Measurements from ENCODE around the gene PSMD11.

PSMD11 gene

DNA sequence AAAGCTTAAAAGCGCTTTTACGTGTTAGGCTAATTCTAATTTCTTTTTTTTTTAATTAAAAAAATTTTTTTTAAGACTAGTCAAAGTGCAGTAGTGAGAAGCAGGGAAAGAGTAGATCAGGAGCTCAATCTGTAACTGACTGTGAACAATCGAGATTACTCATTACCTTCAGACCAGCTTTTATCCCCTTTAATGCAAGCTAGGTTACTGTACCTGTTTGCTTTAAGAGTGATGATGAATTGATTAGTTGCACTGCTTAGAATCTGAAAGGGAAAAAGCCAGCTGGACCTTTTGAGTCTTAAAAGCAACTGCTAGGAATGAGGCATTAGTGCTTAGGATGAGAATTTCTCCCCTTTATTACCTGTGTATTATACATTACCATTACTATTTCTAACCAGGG, 19.0 kb downstream of the PSMD11 start:
- no peak overlapping the region for H3K4me3 ChIP-seq (replicated peaks; ENCODE audit: low read depth, low read length)
- TF ChIP-seq, protein P1, sequence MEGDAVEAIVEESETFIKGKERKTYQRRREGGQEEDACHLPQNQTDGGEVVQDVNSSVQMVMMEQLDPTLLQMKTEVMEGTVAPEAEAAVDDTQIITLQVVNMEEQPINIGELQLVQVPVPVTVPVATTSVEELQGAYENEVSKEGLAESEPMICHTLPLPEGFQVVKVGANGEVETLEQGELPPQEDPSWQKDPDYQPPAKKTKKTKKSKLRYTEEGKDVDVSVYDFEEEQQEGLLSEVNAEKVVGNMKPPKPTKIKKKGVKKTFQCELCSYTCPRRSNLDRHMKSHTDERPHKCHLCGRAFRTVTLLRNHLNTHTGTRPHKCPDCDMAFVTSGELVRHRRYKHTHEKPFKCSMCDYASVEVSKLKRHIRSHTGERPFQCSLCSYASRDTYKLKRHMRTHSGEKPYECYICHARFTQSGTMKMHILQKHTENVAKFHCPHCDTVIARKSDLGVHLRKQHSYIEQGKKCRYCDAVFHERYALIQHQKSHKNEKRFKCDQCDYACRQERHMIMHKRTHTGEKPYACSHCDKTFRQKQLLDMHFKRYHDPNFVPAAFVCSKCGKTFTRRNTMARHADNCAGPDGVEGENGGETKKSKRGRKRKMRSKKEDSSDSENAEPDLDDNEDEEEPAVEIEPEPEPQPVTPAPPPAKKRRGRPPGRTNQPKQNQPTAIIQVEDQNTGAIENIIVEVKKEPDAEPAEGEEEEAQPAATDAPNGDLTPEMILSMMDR (IDR thresholded peaks at IDR 0.05; ENCODE audit: low read depth, low read length, missing control alignments): no peak
- no peak for DNase-seq (ENCODE audit: extremely low read depth, low read depth)

DNA sequence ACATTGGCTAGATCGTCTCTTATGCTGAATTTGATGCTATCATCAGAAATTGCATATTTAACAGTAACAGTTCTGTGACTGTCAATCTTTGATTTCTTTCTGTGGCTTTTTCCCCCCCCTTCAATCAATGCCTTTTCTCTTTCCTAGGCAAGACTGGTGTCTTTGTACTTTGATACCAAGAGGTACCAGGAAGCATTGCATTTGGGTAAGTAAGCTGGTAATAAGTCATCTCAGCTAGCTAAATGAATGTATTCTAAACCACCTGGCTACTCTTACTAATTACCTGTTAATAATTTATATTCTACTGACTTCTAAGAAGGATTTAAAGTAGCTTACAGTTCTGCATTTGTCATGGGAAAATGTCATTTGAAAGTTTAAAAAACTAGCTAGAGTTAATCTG, 20.1 kb downstream of the PSMD11 start:
- TF ChIP-seq, protein P1 (IDR thresholded peaks at IDR 0.05; ENCODE audit: low read depth, low read length, missing control alignments): no peak
- no peak for DNase-seq (ENCODE audit: extremely low read depth, low read depth)
- H3K4me3 ChIP-seq (replicated peaks; ENCODE audit: low read depth, low read length): no peak overlapping the region

DNA sequence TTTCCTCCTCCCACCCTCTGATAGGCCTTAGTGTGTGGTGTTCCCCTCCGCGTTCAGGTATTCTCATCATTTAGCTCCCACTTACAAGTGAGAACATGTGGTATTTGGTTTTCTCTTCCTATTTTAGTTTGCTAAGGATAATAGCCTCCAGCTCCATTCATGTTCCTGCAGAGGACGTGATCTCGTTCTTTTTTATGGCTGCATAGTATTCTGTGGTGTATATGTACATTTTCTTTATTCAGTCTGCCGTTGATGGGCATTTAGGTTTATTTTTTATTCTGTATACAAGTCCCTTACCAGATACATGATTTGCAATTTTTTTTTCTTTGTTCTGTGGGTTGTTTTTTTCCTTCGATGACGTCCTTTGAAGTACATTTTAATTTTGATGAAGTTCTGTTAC, 23.6 kb downstream of the PSMD11 start:
- no peak overlapping the region for H3K4me3 ChIP-seq (replicated peaks; ENCODE audit: low read depth, low read length)
- no peak for DNase-seq (ENCODE audit: extremely low read depth, low read depth)
- TF ChIP-seq, protein P1 (IDR thresholded peaks at IDR 0.05; ENCODE audit: low read depth, low read length, missing control alignments): no peak

DNA sequence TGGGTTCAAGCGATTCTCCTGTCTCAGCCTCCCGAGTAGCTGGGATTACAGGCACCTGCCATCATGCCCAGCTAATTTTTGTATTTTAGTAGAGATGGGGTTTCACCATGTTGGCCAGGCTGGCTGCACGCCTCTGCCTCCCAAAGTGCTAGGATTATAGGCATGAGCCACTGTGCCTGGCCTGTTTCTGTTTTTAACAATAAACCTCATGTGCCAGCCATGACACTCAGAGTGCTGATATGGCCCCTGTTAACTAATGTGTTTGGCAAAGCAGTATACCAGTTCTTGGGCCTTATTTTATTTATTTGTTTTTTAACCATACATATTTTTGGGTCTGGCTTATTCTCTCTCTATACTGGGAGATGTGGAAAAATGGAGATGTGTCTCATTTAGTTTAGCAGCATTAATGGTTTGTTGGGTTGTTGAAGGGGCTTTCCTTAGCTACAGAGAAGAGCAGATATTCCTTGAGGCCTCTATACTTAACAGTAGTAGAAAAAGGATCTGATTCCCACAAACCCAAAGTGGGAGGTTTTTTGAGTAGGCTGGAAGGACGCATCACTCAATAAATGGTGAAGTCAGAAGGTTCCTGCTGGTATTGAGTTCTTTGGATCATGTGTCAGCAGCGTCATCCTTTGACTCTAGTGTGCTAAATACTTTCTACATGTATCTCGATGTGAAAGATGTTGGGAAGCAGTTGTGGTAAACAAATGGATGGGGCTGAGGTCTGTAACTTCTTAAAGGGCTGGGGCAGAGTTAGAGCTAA, 26.3 kb downstream of the PSMD11 start:
- TF ChIP-seq, protein P1 (IDR thresholded peaks at IDR 0.05; ENCODE audit: low read depth, low read length, missing control alignments): no peak
- H3K4me3 ChIP-seq (replicated peaks; ENCODE audit: low read depth, low read length): no peak overlapping the region
- no peak for DNase-seq (ENCODE audit: extremely low read depth, low read depth)

DNA sequence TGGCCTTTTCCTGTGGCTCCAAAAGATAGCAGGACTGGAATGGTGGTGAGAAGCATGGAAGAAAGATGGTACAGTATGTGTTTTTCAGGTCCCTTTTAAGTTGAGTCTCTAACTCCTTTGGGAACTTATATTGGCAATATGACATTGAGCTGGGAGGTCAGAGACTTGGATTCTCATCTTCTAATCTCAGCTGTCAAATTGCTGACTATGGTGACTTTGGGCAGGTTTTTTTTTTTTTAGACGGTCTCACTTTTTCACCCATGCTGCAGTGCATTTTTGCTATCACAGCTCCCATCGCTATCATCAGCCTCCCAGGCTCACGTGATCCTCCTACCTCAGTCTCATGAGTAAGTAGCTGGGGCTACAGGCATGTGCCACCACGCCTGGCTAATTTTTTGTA, 27.3 kb downstream of the PSMD11 start:
- TF ChIP-seq, protein P1 (IDR thresholded peaks at IDR 0.05; ENCODE audit: low read depth, low read length, missing control alignments): no peak
- DNase-seq (ENCODE audit: extremely low read depth, low read depth): no peak
- no peak overlapping the region for H3K4me3 ChIP-seq (replicated peaks; ENCODE audit: low read depth, low read length)

DNA sequence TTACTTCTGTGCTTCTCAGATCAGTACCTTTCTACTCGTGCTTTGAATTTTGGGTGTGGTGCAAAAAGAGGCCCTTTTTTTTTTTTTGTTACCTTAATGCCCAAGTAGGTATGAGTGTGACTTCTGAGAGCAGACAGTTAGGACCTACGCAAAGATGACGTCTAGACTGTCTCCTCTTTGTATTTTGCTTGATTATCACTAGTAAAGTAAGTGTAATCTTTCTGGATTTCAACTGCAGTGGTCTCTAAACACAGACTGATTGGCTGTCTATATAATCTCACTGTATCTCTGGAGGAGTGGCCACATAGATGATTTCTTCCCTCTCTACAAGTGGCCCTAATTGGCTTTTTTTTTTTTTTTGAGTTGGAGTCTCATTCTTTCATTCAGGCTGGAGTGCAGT, 30.9 kb downstream of the PSMD11 start:
- no peak for DNase-seq (ENCODE audit: extremely low read depth, low read depth)
- H3K4me3 ChIP-seq (replicated peaks; ENCODE audit: low read depth, low read length): no peak overlapping the region
- TF ChIP-seq, protein P1 (IDR thresholded peaks at IDR 0.05; ENCODE audit: low read depth, low read length, missing control alignments): no peak

DNA sequence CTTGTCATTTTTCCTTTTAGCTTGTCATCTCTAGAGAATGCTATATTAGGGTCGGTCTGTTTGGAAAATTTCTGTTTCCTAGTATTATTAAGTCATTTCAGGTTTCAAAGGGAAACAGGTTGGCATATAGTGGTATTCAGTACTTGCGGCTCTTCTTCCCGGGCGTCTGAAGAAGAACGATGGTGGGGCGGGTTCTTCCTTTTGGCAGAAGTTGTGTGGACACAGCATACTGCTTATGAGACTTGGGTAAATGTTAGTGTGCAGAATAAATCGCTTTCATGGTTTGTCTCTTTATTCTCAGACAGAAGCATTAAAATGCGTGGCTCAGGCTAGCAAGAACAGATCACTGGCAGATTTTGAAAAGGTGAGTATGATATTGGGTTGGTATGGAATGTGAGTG, 32.9 kb downstream of the PSMD11 start:
- H3K4me3 ChIP-seq (replicated peaks; ENCODE audit: low read depth, low read length): no peak overlapping the region
- TF ChIP-seq, protein P1 (IDR thresholded peaks at IDR 0.05; ENCODE audit: low read depth, low read length, missing control alignments): no peak
- DNase-seq (ENCODE audit: extremely low read depth, low read depth): no peak
